A549 (cell line): Measurements from ENCODE around the gene TEAD3. TPM values are rescaled to one million over a fixed set of nuclear protein-coding genes. Genes with fewer than 3 reads are reported as not detected.

ENCODE experiments used
- ATAC-seq, 2 experiments: fragments of 200-7000 bp in 1 of 2; fragments of >200 bp in 1 of 2; cut with Nextera tagmentation in 1 of 2; cut with Tn5 transposase in 1 of 2; 3 replicates each; pipeline versions ENCODE4 v1.8.0 to v1.9.1; 2018 to 2020; ENCODE audit warnings: mild to moderate bottlenecking in 1 of 2, moderate library complexity in 1 of 2
- CTCF ChIA-PET: fragments of 300-600 bp; sonication (Branson Sonifier 250); formaldehyde crosslinking; extraction: SDS; loops from one replicate; lab custom pipeline; 2021; ENCODE audit warnings: antibody characterized with exemption, inconsistent platforms; lab: Yijun Ruan, JAX
- POLR2A ChIA-PET: fragments of 350-600 bp; formaldehyde crosslinking; extraction: SDS; loops from one replicate; lab custom pipeline; 2021; ENCODE audit warnings: antibody characterized with exemption, inconsistent platforms; lab: Yijun Ruan, JAX
- DNase-seq, 2 experiments: peaks; one replicate each; pipeline versions ENCODE4 v3.0.0 to v3.0.0-alpha.2; 2011 to 2016; ENCODE audit warnings: low read depth in 1 of 2, low spot score in 1 of 2
- FAIRE-seq: peaks from 2 replicates; lab custom pipeline; 2011; peaks lifted over from hg19 to GRCh38; lab: Jason Lieb, UNC
- H3K27ac ChIP-seq, 2 experiments: fragments of >200 bp; sonication (Bioruptor Twin); formaldehyde crosslinking; 3 replicates each; pipeline ENCODE4 v1.5.1; 2016 to 2017
- H3K4me1 ChIP-seq: fragments of >200 bp; sonication (Bioruptor Twin); formaldehyde crosslinking; 3 replicates; pipeline ENCODE4 v1.6.1; 2016
- H3K4me2 ChIP-seq: fragments of >200 bp; sonication (Bioruptor Twin); formaldehyde crosslinking; 3 replicates; pipeline ENCODE4 v1.6.1; 2016
- H3K4me3 ChIP-seq: fragments of >200 bp; sonication (Bioruptor Twin); formaldehyde crosslinking; 3 replicates; pipeline ENCODE4 v1.5.1; 2016
- H3K9me3 ChIP-seq: fragments of >200 bp; sonication (Bioruptor Twin); formaldehyde crosslinking; 3 replicates; pipeline ENCODE4 v1.6.1; 2016
- BCL3 ChIP-seq: fragments of >200 bp; sonication (Bioruptor Twin); formaldehyde crosslinking; IDR thresholded peaks from 3 replicates; pipeline ENCODE4 v1.6.1; 2016
- CBX2 ChIP-seq: fragments of 200-600 bp; sonication (generic); IDR thresholded peaks from 2 replicates; pipeline ENCODE4 v1.6.1; 2016; ENCODE audit warnings: low read depth, mild to moderate bottlenecking, borderline replicate concordance
- CBX8 ChIP-seq: fragments of 200-600 bp; sonication (generic); IDR thresholded peaks from 2 replicates; pipeline ENCODE4 v1.6.1; 2016
- ELK1 ChIP-seq: fragments of 150-350 bp; IDR thresholded peaks from 2 replicates; pipeline ENCODE4 v1.6.1; 2014; ENCODE audit warnings: low read depth, mild to moderate bottlenecking, low read length
- EP300 ChIP-seq, 2 experiments: fragments of >200 bp; sonication (Bioruptor Twin); formaldehyde crosslinking; IDR thresholded peaks; 2 replicates in 1 of 2; 3 replicates in 1 of 2; pipeline ENCODE4 v1.6.1; 2016 to 2017
- FOSB ChIP-seq: fragments of 250-450 bp; sonication (Bioruptor Pico); IDR thresholded peaks from 2 replicates; pipeline ENCODE4 v1.5.0; 2020; ENCODE audit warnings: mild to moderate bottlenecking, moderate library complexity
- FOSL2 ChIP-seq, 2 experiments: fragments of 450-650 bp in 1 of 2; fragments of >200 bp in 1 of 2; sonication (Bioruptor Twin) in 1 of 2; formaldehyde crosslinking; IDR thresholded peaks; 2 replicates each; pipeline versions ENCODE4 v1.5.0 to v1.6.1; 2016 to 2020; ENCODE audit warnings: mild to moderate bottlenecking in 1 of 2, moderate library complexity in 1 of 2
- GATA3 ChIP-seq: IDR thresholded peaks from 2 replicates; pipeline ENCODE4 v1.6.1; 2012; ENCODE audit warnings: borderline replicate concordance
- HEYL ChIP-seq: fragments of 250-450 bp; sonication (Bioruptor Pico); IDR thresholded peaks from 2 replicates; pipeline ENCODE4 v1.8.0; 2021; ENCODE audit warnings: mild to moderate bottlenecking, moderate library complexity
- HOXB5 ChIP-seq: fragments of 250-450 bp; sonication (Bioruptor Pico); IDR thresholded peaks from 2 replicates; pipeline ENCODE4 v1.5.0; 2020; ENCODE audit warnings: mild to moderate bottlenecking, moderate library complexity
- JUN ChIP-seq, 2 experiments: fragments of >200 bp; sonication (Bioruptor Twin); formaldehyde crosslinking; IDR thresholded peaks; 2 replicates in 1 of 2; 3 replicates in 1 of 2; pipeline ENCODE4 v1.6.1; 2016 to 2017
- JUNB ChIP-seq: fragments of >200 bp; sonication (Bioruptor Twin); formaldehyde crosslinking; IDR thresholded peaks from 2 replicates; pipeline ENCODE4 v1.6.1; 2016
- KDM1A ChIP-seq: fragments of 200-600 bp; sonication (generic); IDR thresholded peaks from 2 replicates; pipeline ENCODE4 v1.6.1; 2016; ENCODE audit warnings: low read depth, mild to moderate bottlenecking
- NPAS2 ChIP-seq: fragments of 250-450 bp; sonication (Bioruptor Pico); IDR thresholded peaks from 2 replicates; pipeline ENCODE4 v1.8.0; 2022; ENCODE audit warnings: mild to moderate bottlenecking, moderate library complexity, borderline replicate concordance
- POLR2A ChIP-seq: IDR thresholded peaks from 2 replicates; pipeline ENCODE4 v1.6.1; 2012; ENCODE audit warnings: mild to moderate bottlenecking, low read length
- RARB ChIP-seq: fragments of 250-450 bp; sonication (Bioruptor Pico); IDR thresholded peaks from 2 replicates; pipeline ENCODE4 v1.8.0; 2021; ENCODE audit warnings: mild to moderate bottlenecking, moderate library complexity
- RCOR1 ChIP-seq: fragments of 150-350 bp; IDR thresholded peaks from 2 replicates; pipeline ENCODE4 v1.6.1; 2014; ENCODE audit warnings: antibody characterized with exemption, low read length, low read depth
- RFX5 ChIP-seq: fragments of 450-650 bp; IDR thresholded peaks from 2 replicates; pipeline ENCODE4 v1.7.1; 2014; ENCODE audit warnings: antibody characterized with exemption, mild to moderate bottlenecking, moderate library complexity
- TFCP2L1 ChIP-seq: fragments of 250-450 bp; sonication (Bioruptor Pico); IDR thresholded peaks from 2 replicates; pipeline ENCODE4 v1.5.0; 2021; ENCODE audit warnings: mild to moderate bottlenecking
- ZSCAN20 ChIP-seq: fragments of 250-450 bp; sonication (Bioruptor Pico); IDR thresholded peaks from 2 replicates; pipeline ENCODE4 v1.8.0; 2022; ENCODE audit warnings: mild to moderate bottlenecking, moderate library complexity
- WGBS: methylation state at CpG from one replicate; pipeline ENCODE4 v1.1.6; 2017; ENCODE audit errors: missing lambda C conversion rate; 5-methylcytosine and 5-hydroxymethylcytosine counted together
- polyA plus RNA-seq, 4 experiments: library from polyadenylated mRNA; depleted of rRNA in 3 of 4; stranded (reverse); fragments of >200 nt; fragmentation: RNase III in 1 of 4; extraction: RNeasy Plus Mini Kit Qiagen cat#74134 plus additional on column Dnase treatment in 1 of 4; gene quantifications; 2 replicates in 3 of 4; 3 replicates in 1 of 4; pipeline ENCODE4 v1.2.3, GENCODE V29; 2011 to 2017
- TF ChIP-seq, protein P1 (sequence below): fragments of 450-650 bp; IDR thresholded peaks from 2 replicates; pipeline ENCODE4 v1.6.1; 2014; ENCODE audit warnings: antibody characterized with exemption
- TF ChIP-seq, protein P2 (sequence below): fragments of 250-450 bp; sonication (Bioruptor Pico); IDR thresholded peaks from 2 replicates; pipeline ENCODE4 v1.5.0; 2020; ENCODE audit warnings: low read depth, mild to moderate bottlenecking, moderate library complexity
- TF ChIP-seq, protein P3 (sequence below): IDR thresholded peaks from 2 replicates; pipeline ENCODE4 v1.6.1; 2012

The TEAD3 gene
- polyA plus RNA-seq, 2 of the 4 experiments (the other 2 are of a cell fraction) = 2.1 to 4.2 TPM

GRCh38 chr6:35465646-35466045, 31.2 kb downstream of the TEAD3 start:
- Histone ChIP-seq H3K9me3 (no peaks in the 10 kb centered on the region), H3K4me3 (no peak overlapping the region), H3K27ac (no peak overlapping the region), H3K4me2 (no peak overlapping the region)
- TF ChIP-seq, protein P1, sequence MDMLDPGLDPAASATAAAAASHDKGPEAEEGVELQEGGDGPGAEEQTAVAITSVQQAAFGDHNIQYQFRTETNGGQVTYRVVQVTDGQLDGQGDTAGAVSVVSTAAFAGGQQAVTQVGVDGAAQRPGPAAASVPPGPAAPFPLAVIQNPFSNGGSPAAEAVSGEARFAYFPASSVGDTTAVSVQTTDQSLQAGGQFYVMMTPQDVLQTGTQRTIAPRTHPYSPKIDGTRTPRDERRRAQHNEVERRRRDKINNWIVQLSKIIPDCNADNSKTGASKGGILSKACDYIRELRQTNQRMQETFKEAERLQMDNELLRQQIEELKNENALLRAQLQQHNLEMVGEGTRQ = no peak
- TF ChIP-seq FOSL2 (IDR thresholded peaks at IDR 0.05) (no peak), FOSL2 (CRISPR knock-in tag; IDR thresholded peaks at IDR 0.05) (no peak), KDM1A (no peak), FOSB (CRISPR knock-in tag) (no peak)
- TF ChIP-seq, all 56 proteins: peak for 0
- POLR2A ChIA-PET = no interaction called here
- no peak for FAIRE-seq
- H3K4me1 ChIP-seq = peaks cover 12% of the 10 kb centered on the region
- no peak for DNase-seq
- CTCF ChIA-PET = interaction anchor here (0.9 to 5.3 kb wide), 6 partner anchors 10 to 271 kb away, joined by 3 to 48 read pairs (median 8); partner anchors contain the start of genes ARMC12, FANCE and PPARD
- WGBS = 93% methylated on average over 1 of the region's 1 CpG
- no peak for ATAC-seq

GRCh38 chr6:35463292-35463691, 33.6 kb downstream of the TEAD3 start:
- POLR2A ChIA-PET = interaction anchor here (0.6 kb wide), 1 partner anchor 117 kb away, joined by 3 read pairs; no protein-coding TSS in a partner anchor
- Histone ChIP-seq H3K4me1 (peaks cover 4% of the 10 kb centered on the region; the same call in 2 of the 3 replicates), H3K4me2 (no peak overlapping the region), H3K4me3 (no peak overlapping the region), H3K9me3 (no peaks in the 10 kb centered on the region), H3K27ac (no peak overlapping the region)
- FAIRE-seq = no peak
- 90% methylated on average over 4 of the region's 4 CpGs for WGBS
- CTCF ChIA-PET = interaction anchor here (1.4 to 1.5 kb wide), 2 partner anchors 10 to 14 kb away, joined by 3 to 4 read pairs; no protein-coding TSS in a partner anchor
- no peak for DNase-seq
- TF ChIP-seq HOXB5 (CRISPR knock-in tag) (no peak), JUN (IDR thresholded peaks at IDR 0.05) (no peak), NPAS2 (CRISPR knock-in tag) (no peak), POLR2A (no peak)
- ATAC-seq = no peak

- no peak for DNase-seq
- WGBS = 85% methylated on average over 3 of the region's 3 CpGs
- no peak for FAIRE-seq
- H3K27ac ChIP-seq = no peak overlapping the region
- no peak for ATAC-seq
- no peaks in the 10 kb centered on the region for H3K9me3 ChIP-seq
- no peak overlapping the region for H3K4me3 ChIP-seq
- CTCF ChIA-PET = no interaction called here
- POLR2A ChIA-PET = no interaction called here
- TF ChIP-seq CBX2 = no peak
- TF ChIP-seq NPAS2 (CRISPR knock-in tag) = no peak
- no peak for TF ChIP-seq EP300 (IDR thresholded peaks at IDR 0.05)
- TF ChIP-seq TFCP2L1 (CRISPR knock-in tag) = no peak
- no peak for TF ChIP-seq JUN (IDR thresholded peaks at IDR 0.05)
- no peak for TF ChIP-seq RARB
- TF ChIP-seq ZSCAN20 (CRISPR knock-in tag) = no peak
- TF ChIP-seq, protein P2, sequence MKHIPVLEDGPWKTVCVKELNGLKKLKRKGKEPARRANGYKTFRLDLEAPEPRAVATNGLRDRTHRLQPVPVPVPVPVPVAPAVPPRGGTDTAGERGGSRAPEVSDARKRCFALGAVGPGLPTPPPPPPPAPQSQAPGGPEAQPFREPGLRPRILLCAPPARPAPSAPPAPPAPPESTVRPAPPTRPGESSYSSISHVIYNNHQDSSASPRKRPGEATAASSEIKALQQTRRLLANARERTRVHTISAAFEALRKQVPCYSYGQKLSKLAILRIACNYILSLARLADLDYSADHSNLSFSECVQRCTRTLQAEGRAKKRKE (CRISPR knock-in tag) = no peak
- TF ChIP-seq, protein P3, sequence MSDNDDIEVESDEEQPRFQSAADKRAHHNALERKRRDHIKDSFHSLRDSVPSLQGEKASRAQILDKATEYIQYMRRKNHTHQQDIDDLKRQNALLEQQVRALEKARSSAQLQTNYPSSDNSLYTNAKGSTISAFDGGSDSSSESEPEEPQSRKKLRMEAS = no peak
- TF ChIP-seq HEYL (CRISPR knock-in tag) = no peak
- no peak for TF ChIP-seq CBX8
- TF ChIP-seq JUNB = no peak
- TF ChIP-seq RCOR1 = no peak
- TF ChIP-seq GATA3 = no peak
- TF ChIP-seq FOSL2 (IDR thresholded peaks at IDR 0.05) = no peak
- no peak for TF ChIP-seq FOSL2 (CRISPR knock-in tag; IDR thresholded peaks at IDR 0.05)
- no peak for TF ChIP-seq RFX5
- no peak for TF ChIP-seq HOXB5 (CRISPR knock-in tag)
- TF ChIP-seq ELK1 = no peak
- TF ChIP-seq BCL3 = no peak
- no peak overlapping the region for H3K4me2 ChIP-seq
- H3K4me1 ChIP-seq = no peaks in the 10 kb centered on the region
Measured at GRCh38 chr6:35461270-35461669, 35.6 kb downstream of the TEAD3 start.
